Measurements from ENCODE around the gene UQCR11. TPM values are rescaled to one million over a fixed set of nuclear protein-coding genes. Genes with fewer than 3 reads are reported as not detected.

UQCR11 gene
- total and polyA plus RNA-seq, 2 of the 8 experiments (the other 6 are each of a cell fraction or from before 2014, with no cell fraction given): 162 to 171 TPM

DNA sequence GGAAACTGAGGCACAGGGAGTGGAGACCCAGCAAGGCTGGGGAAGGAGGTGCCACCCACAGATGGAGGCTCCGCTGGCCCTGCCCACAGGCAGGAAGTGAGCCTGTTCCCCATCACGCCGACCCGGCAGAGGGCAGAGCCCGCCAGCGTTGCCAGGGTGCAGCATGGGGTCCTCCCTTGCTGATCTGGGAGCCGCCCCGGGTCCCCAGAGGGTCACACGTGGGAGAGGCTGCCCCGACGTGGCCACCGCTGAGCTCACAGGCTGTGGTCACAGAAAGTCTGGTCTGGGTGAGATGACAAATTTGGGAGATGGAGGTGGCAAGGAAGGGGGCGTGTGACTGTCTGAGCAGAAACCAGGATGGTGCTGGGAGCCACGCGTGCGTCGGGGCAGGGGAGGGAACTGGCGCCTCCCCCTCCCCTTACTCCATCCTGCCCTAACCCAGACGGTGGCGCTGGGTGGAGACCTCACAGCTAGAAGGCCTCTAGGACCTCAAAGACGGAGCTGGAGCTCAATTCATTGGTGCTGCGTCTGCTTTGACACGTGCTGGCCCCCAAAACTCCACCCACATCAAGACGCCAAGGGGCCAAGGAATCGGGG, 44.9 kb downstream of the UQCR11 start:
- no peak overlapping the region for H3K23ac ChIP-seq (ENCODE audit: insufficient read length)
- H2BK15ac ChIP-seq (ENCODE audit: low read length): no peak overlapping the region
- H3K23me2 ChIP-seq (ENCODE audit: low read depth, low read length): no peaks in the 10 kb centered on the region
- H3K56ac ChIP-seq (replicated peaks; ENCODE audit: insufficient read length, low read depth, low read length): no peak overlapping the region
- peaks cover 3 to 61% of the 10 kb centered on the region in 2 experiments for H3K79me2 ChIP-seq (ENCODE audit: control insufficient read depth in 1 of 2, insufficient read depth in 2 of 2, low read length in 2 of 2)
- no peak overlapping the region; the same call in 1 of the 2 replicates for H2BK5ac ChIP-seq (ENCODE audit: low read depth, low read length)
- H2AK5ac ChIP-seq (ENCODE audit: low read depth, low read length): no peak overlapping the region
- no peak overlapping the region for H3K4ac ChIP-seq (replicated peaks; ENCODE audit: insufficient read length, low read depth, low read length)
- H2BK20ac ChIP-seq (ENCODE audit: low read length): no peak overlapping the region
- no peak overlapping the region for H3K4me3 ChIP-seq (ENCODE audit: extremely low read depth in 1 of 4, insufficient read depth in 2 of 4, low read depth in 3 of 4, low read length in 4 of 4)
- H3K36me3 ChIP-seq (ENCODE audit: control insufficient read depth in 2 of 4, insufficient read depth in 4 of 4, low read length in 3 of 4): peaks cover 0 to 15% (median 0%) of the 10 kb centered on the region in 4 experiments; a peak in 6 of 8 replicates
- DNase-seq (ENCODE audit: low read depth in 1 of 2, low spot score in 2 of 2) (no peak), FAIRE-seq (no peak)
- H3K27me3 ChIP-seq (replicated peaks in 1 of 4; ENCODE audit: control insufficient read depth in 3 of 4, extremely low read depth in 1 of 4, insufficient read depth in 3 of 4, low read length in 3 of 4): no peaks in the 10 kb centered on the region
- 96% methylated on average over 24 of the region's 25 CpGs; no CpG with 5 or more reads in 1 of the 2 experiments for WGBS, 2 experiments (ENCODE audit: extremely low coverage in 1 of 2, insufficient coverage in 1 of 2, insufficient read length in 1 of 2, insufficient replicate concordance in 2 of 2, low coverage in 1 of 2, low lambda C conversion rate in 2 of 2, missing lambda C conversion rate in 1 of 2)
- peaks cover 29 to 45% of the 10 kb centered on the region in 2 experiments for H4K20me1 ChIP-seq (replicated peaks in 1 of 2; ENCODE audit: control insufficient read depth in 1 of 2, insufficient read depth in 2 of 2, low read length in 2 of 2)
- no peak overlapping the region for H3K27ac ChIP-seq (ENCODE audit: low read depth, low read length)
- TF ChIP-seq SP4 (IDR thresholded peaks at IDR 0.05; ENCODE audit: low read length): no peak
- TF ChIP-seq HDAC2 (IDR thresholded peaks at IDR 0.05; ENCODE audit: borderline replicate concordance in 1 of 2, low read depth in 2 of 2, low read length in 2 of 2): no peak
- TF ChIP-seq TAF1 (IDR thresholded peaks at IDR 0.05; ENCODE audit: low read depth, low read length): no peak
- no peak for TF ChIP-seq RXRA (IDR thresholded peaks at IDR 0.05; ENCODE audit: insufficient read depth, low read depth, low read length)
- TF ChIP-seq PHF8 (conservative IDR thresholded peaks at IDR 0.05; ENCODE audit: low read depth, low read length): no peak
- no peak for TF ChIP-seq CBX8 (IDR thresholded peaks at IDR 0.05; ENCODE audit: borderline replicate concordance, low read depth, low read length)
- no peak for TF ChIP-seq TCF12 (IDR thresholded peaks at IDR 0.05; ENCODE audit: low read depth, low read length)
- TF ChIP-seq KDM4A (IDR thresholded peaks at IDR 0.05; ENCODE audit: low read depth, low read length, severe bottlenecking): no peak
- TF ChIP-seq CHD1 (IDR thresholded peaks at IDR 0.05; ENCODE audit: low read depth, low read length): no peak
- TF ChIP-seq NRF1 (IDR thresholded peaks at IDR 0.05; ENCODE audit: low read depth, low read length): no peak
- H3K4me1 ChIP-seq (replicated peaks in 1 of 4; ENCODE audit: control insufficient read depth in 3 of 4, insufficient read depth in 4 of 4, low read length in 3 of 4): no peaks in the 10 kb centered on the region; a peak in 1 of 7 replicates
- H3K9ac ChIP-seq (replicated peaks in 1 of 4; ENCODE audit: extremely low read depth in 1 of 4, low read depth in 3 of 4, low read length in 3 of 4): no peak overlapping the region
- H4K5ac ChIP-seq (ENCODE audit: insufficient read length, low read depth, low read length): no peak overlapping the region
- no peak overlapping the region for H4K8ac ChIP-seq (ENCODE audit: extremely low read depth, insufficient read depth, low read length)
- H3K4me2 ChIP-seq (ENCODE audit: insufficient read depth in 1 of 2, low read depth in 2 of 2, low read length in 2 of 2): no peak overlapping the region
- H3K9me3 ChIP-seq (ENCODE audit: insufficient read depth in 2 of 2, low read depth in 1 of 2, low read length in 1 of 2): no peaks in the 10 kb centered on the region
- no peak overlapping the region for H4K91ac ChIP-seq (replicated peaks; ENCODE audit: insufficient read length, low read length)
- H2BK120ac ChIP-seq (replicated peaks; ENCODE audit: low read depth, low read length): no peak overlapping the region
- CTCF ChIA-PET (ENCODE audit: partially characterized antibody): interaction anchor here (1.8 kb wide), 1 partner anchor 14 kb away, joined by 8 read pairs; no protein-coding TSS in a partner anchor
- no peak overlapping the region for H2BK12ac ChIP-seq (ENCODE audit: low read depth, low read length)
- H3K79me1 ChIP-seq (ENCODE audit: low read depth, low read length): peaks cover 22% of the 10 kb centered on the region
- H3K18ac ChIP-seq (ENCODE audit: extremely low read depth, low read length): no peak overlapping the region
- POLR2A ChIA-PET (ENCODE audit: partially characterized antibody): interaction anchor here (1.9 kb wide), 1 partner anchor 15 kb away, joined by 4 read pairs; no protein-coding TSS in a partner anchor
- H2AFZ ChIP-seq (ENCODE audit: low read length): no peak overlapping the region
- no peak overlapping the region for H3K14ac ChIP-seq (ENCODE audit: insufficient read length)
